Measurements from ENCODE around the gene DTNB.

DTNB gene

DNA sequence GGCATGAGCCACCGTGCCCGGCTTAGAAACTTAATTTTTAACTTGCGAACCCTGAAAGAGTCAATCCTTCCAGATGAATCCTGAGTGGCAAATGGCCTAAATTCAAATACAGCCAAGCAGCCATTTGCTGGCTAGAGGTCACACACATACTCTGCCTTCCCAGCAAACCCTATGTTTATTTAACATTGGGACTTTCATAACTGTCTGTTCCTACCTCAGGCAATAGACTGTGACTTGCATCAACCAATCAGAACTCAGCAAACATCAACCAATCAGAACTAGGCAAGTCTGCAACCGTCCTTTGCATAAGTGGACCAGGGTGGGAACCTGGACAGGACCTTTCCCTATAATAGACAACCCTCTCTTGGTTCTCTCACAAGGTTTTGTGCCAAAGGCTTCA, 127.5 kb downstream of the DTNB start:
- H3K9me3 ChIP-seq (ENCODE audit: control insufficient read depth, insufficient read depth, low read depth, low read length): no peaks in the 10 kb centered on the region
- no peak overlapping the region for H3K27ac ChIP-seq (ENCODE audit: extremely low read depth, low read depth, low read length)
- ChIA-PET POLR2A (no interaction called here), CTCF (interaction anchor here (0.7 kb wide), 1 partner anchor 98 kb away, joined by 3 read pairs; no protein-coding TSS in a partner anchor)
- TF ChIP-seq, protein P1, sequence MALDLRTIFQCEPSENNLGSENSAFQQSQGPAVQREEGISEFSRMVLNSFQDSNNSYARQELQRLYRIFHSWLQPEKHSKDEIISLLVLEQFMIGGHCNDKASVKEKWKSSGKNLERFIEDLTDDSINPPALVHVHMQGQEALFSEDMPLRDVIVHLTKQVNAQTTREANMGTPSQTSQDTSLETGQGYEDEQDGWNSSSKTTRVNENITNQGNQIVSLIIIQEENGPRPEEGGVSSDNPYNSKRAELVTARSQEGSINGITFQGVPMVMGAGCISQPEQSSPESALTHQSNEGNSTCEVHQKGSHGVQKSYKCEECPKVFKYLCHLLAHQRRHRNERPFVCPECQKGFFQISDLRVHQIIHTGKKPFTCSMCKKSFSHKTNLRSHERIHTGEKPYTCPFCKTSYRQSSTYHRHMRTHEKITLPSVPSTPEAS (tag by site-specific recombination; IDR thresholded peaks at IDR 0.05): no peak
- TF ChIP-seq YY1 (tag by site-specific recombination; IDR thresholded peaks at IDR 0.05): no peak
- H3K4me1 ChIP-seq (ENCODE audit: control insufficient read depth, insufficient read depth, low read length): peaks cover 10% of the 10 kb centered on the region
- H3K36me3 ChIP-seq (ENCODE audit: control insufficient read depth in 2 of 2, insufficient read depth in 1 of 2, low read length in 2 of 2): no peaks in the 10 kb centered on the region
- no peak overlapping the region for H3K4me3 ChIP-seq (ENCODE audit: low read depth, low read length)

DNA sequence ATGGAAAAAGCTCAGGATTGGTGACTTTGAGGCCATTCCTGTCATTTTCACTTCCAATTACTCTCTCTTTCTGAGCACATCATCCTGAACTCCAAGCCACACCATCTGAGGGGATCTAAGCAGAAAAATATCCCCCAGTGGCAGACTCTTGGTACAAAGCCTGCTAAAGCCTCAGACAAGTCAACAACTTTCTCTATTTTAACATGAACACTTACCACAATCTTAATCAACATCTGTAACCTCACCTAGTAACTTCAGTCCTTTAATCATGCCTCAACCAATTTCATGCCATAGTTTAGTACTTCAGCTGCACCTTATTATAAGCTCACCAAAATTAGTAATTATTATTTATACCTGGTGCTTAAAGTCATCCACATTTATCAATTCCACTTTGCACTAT, 128.9 kb downstream of the DTNB start:
- H3K9me3 ChIP-seq (ENCODE audit: control insufficient read depth, insufficient read depth, low read depth, low read length): no peaks in the 10 kb centered on the region
- H3K36me3 ChIP-seq (ENCODE audit: control insufficient read depth in 2 of 2, insufficient read depth in 1 of 2, low read length in 2 of 2): no peaks in the 10 kb centered on the region
- POLR2A ChIA-PET: no interaction called here
- no peak overlapping the region for H3K27ac ChIP-seq (ENCODE audit: extremely low read depth, low read depth, low read length)
- H3K4me3 ChIP-seq (ENCODE audit: low read depth, low read length): no peak overlapping the region
- CTCF ChIA-PET: no interaction called here
- TF ChIP-seq SCRT2 (tag by site-specific recombination; IDR thresholded peaks at IDR 0.05) (no peak), ZNF610 (tag by site-specific recombination; IDR thresholded peaks at IDR 0.05; ENCODE audit: borderline replicate concordance) (no peak)
- TF ChIP-seq, protein P2, sequence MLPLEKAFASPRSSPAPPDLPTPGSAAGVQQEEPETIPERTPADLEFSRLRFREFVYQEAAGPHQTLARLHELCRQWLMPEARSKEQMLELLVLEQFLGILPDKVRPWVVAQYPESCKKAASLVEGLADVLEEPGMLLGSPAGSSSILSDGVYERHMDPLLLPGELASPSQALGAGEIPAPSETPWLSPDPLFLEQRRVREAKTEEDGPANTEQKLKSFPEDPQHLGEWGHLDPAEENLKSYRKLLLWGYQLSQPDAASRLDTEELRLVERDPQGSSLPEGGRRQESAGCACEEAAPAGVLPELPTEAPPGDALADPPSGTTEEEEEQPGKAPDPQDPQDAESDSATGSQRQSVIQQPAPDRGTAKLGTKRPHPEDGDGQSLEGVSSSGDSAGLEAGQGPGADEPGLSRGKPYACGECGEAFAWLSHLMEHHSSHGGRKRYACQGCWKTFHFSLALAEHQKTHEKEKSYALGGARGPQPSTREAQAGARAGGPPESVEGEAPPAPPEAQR (tag by site-specific recombination; IDR thresholded peaks at IDR 0.05): no peak
- peaks cover 10% of the 10 kb centered on the region for H3K4me1 ChIP-seq (ENCODE audit: control insufficient read depth, insufficient read depth, low read length)

DNA sequence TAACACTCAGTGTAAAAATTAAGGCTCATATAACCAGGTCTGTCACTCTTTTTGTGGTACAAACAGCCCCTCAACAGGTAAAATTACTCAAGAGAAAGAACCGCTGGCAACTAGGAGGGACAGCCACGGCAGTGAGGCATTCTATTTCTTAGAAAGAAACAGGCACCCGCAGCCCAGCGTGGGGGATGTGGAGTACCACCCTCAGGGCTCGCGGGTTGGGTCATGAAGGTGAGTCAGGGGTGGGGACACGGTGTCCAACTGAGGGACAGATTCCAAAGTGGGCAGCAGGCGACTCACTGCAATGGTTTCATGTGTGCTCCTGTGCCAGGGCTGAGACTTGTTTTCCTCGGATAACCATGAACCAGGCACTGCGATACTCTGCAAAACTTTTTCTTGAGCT, 129.4 kb downstream of the DTNB start:
- TF ChIP-seq ZNF501 (tag by site-specific recombination; IDR thresholded peaks at IDR 0.05) (no peak), ZNF266 (tag by site-specific recombination; IDR thresholded peaks at IDR 0.05; ENCODE audit: low read depth) (no peak), ZNF391 (tag by site-specific recombination; IDR thresholded peaks at IDR 0.05; ENCODE audit: borderline replicate concordance, low read depth) (no peak), ZNF654 (tag by site-specific recombination; IDR thresholded peaks at IDR 0.05; ENCODE audit: low read depth) (no peak), ZNF239 (tag by site-specific recombination; IDR thresholded peaks at IDR 0.05) (no peak), ZNF16 (tag by site-specific recombination; IDR thresholded peaks at IDR 0.05; ENCODE audit: low read depth) (no peak), ZBTB8A (tag by site-specific recombination; IDR thresholded peaks at IDR 0.05) (no peak), ZNF664 (tag by site-specific recombination; IDR thresholded peaks at IDR 0.05) (no peak), ZNF114 (tag by site-specific recombination; IDR thresholded peaks at IDR 0.05) (no peak), ZNF530 (tag by site-specific recombination; IDR thresholded peaks at IDR 0.05; ENCODE audit: low read depth) (no peak)
- TF ChIP-seq, protein P3, sequence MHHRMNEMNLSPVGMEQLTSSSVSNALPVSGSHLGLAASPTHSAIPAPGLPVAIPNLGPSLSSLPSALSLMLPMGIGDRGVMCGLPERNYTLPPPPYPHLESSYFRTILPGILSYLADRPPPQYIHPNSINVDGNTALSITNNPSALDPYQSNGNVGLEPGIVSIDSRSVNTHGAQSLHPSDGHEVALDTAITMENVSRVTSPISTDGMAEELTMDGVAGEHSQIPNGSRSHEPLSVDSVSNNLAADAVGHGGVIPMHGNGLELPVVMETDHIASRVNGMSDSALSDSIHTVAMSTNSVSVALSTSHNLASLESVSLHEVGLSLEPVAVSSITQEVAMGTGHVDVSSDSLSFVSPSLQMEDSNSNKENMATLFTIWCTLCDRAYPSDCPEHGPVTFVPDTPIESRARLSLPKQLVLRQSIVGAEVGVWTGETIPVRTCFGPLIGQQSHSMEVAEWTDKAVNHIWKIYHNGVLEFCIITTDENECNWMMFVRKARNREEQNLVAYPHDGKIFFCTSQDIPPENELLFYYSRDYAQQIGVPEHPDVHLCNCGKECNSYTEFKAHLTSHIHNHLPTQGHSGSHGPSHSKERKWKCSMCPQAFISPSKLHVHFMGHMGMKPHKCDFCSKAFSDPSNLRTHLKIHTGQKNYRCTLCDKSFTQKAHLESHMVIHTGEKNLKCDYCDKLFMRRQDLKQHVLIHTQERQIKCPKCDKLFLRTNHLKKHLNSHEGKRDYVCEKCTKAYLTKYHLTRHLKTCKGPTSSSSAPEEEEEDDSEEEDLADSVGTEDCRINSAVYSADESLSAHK (tag by site-specific recombination; IDR thresholded peaks at IDR 0.05): no peak
- TF ChIP-seq, protein P4, sequence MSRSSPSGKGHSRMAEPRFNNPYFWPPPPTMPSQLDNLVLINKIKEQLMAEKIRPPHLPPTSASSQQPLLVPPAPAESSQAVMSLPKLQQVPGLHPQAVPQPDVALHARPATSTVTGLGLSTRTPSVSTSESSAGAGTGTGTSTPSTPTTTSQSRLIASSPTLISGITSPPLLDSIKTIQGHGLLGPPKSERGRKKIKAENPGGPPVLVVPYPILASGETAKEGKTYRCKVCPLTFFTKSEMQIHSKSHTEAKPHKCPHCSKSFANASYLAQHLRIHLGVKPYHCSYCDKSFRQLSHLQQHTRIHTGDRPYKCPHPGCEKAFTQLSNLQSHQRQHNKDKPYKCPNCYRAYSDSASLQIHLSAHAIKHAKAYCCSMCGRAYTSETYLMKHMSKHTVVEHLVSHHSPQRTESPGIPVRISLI (tag by site-specific recombination; IDR thresholded peaks at IDR 0.05): no peak
- H3K4me1 ChIP-seq (ENCODE audit: control insufficient read depth, insufficient read depth, low read length): peaks cover 6% of the 10 kb centered on the region
- H3K27ac ChIP-seq (ENCODE audit: extremely low read depth, low read depth, low read length): no peak overlapping the region
- ChIA-PET POLR2A (no interaction called here), CTCF (no interaction called here)
- H3K36me3 ChIP-seq (ENCODE audit: control insufficient read depth in 2 of 2, insufficient read depth in 1 of 2, low read length in 2 of 2): no peaks in the 10 kb centered on the region
- no peak overlapping the region for H3K4me3 ChIP-seq (ENCODE audit: low read depth, low read length)
- no peaks in the 10 kb centered on the region for H3K9me3 ChIP-seq (ENCODE audit: control insufficient read depth, insufficient read depth, low read depth, low read length)
